Right lobe of liver (tissue), 6 donors: ENCODE measurements around the gene RASD2. TPM values are rescaled to one million over a fixed set of nuclear protein-coding genes. Genes with fewer than 3 reads are reported as not detected.

Source experiments
- ATAC-seq, 4 donors: fragments of 200-7000 bp; cut with Tn5 transposase; one replicate each; pipeline ENCODE4 v1.9.1; 2020; ENCODE audit warnings: mild to moderate bottlenecking in 4 of 4, moderate library complexity in 4 of 4
- DNase-seq, 3 donors: peaks; one replicate each; pipeline ENCODE4 v3.0.0-alpha.2; 2020
- H3K27ac ChIP-seq, 3 donors: fragments of 200-600 bp; one replicate each; pipeline ENCODE4 v1.8.0; 2022
- H3K27me3 ChIP-seq, 2 donors: fragments of 200-600 bp; one replicate each; pipeline ENCODE4 v1.8.0; 2022
- H3K36me3 ChIP-seq, 4 donors: fragments of 200-600 bp; sonication (generic) in 1 of 4; one replicate each; pipeline versions ENCODE4 v1.5.1 to v1.8.0; 2017 to 2022; ENCODE audit warnings: control low read depth in 1 of 4
- H3K4me1 ChIP-seq, 4 donors: fragments of 200-600 bp; sonication (generic) in 1 of 4; one replicate each; pipeline versions ENCODE4 v1.5.1 to v1.8.0; 2017 to 2022; ENCODE audit warnings: control low read depth in 1 of 4
- H3K4me3 ChIP-seq, 3 donors: fragments of 200-600 bp; one replicate each; pipeline ENCODE4 v1.8.0; 2022
- H3K9me3 ChIP-seq, 4 donors: fragments of 200-600 bp; sonication (generic) in 1 of 4; one replicate each; pipeline versions ENCODE4 v1.5.1 to v1.8.0; 2017 to 2022; ENCODE audit warnings: control low read depth in 1 of 4
- CTCF ChIP-seq, 4 donors: fragments of 200-600 bp in 3 of 4; fragments of 450-650 bp in 1 of 4; IDR thresholded peaks; one replicate each; pipeline versions ENCODE4 v1.5.1 to v1.8.0; 2016 to 2022; ENCODE audit warnings: antibody characterized with exemption in 4 of 4, mild to moderate bottlenecking in 2 of 4
- POLR2A ChIP-seq: fragments of 450-650 bp; IDR thresholded peaks from one replicate; pipeline ENCODE4 v1.6.1; 2017; ENCODE audit warnings: antibody characterized with exemption, mild to moderate bottlenecking
- WGBS: methylation state at CpG from one replicate; pipeline ENCODE4 v1.1.6; 2018; ENCODE audit warnings: low coverage, low lambda C conversion rate; ENCODE audit not compliant: insufficient coverage; ENCODE audit errors: missing lambda C conversion rate; 5-methylcytosine and 5-hydroxymethylcytosine counted together
- intact Hi-C, 2 donors: fragments of 100-400 bp; cut with DNase I; formaldehyde crosslinking; loops; one replicate each; pipeline versions ENCODE4 v1.11.2 to v1.14.1; 2022
- total RNA-seq, 6 experiments: library from RNA; depleted of rRNA in 2 of 6; stranded (reverse); fragments of >200 nt in 2 of 6; fragmentation: NEBNext Ultra II Directional in 3 of 6; extraction: Animal tissue kit (Norgen Biotek cat#: 25700) in 3 of 6; gene quantifications; one replicate each; pipeline versions ENCODE4 v1.1.0 to v1.2.4, GENCODE V29; 2016 to 2023
- donor health status: DM: no; HTN: yes; CAD: no.
- donor health status: DM: no; HTN: no; CAD: no.
- donor health status: DM: no; HTN: no; CAD: no.
- donor health status: DM: no; HTN: yes; CAD: no.
- donor health status: DM: no; HTN: yes; CAD: no.

RASD2 gene
- total RNA-seq, 6 experiments from 2014 or later = 0.05 to 0.20 (median 0.07) TPM; not detected in 2

- DNase-seq (no peak), ATAC-seq (no peak)
- no peaks in the 10 kb centered on the region for H3K9me3 ChIP-seq
- H3K4me3 ChIP-seq = no peak overlapping the region
- no peak for TF ChIP-seq CTCF (IDR thresholded peaks at IDR 0.05)
- TF ChIP-seq POLR2A = no peak
- WGBS = 75% methylated on average over 1 of the region's 2 CpGs
- H3K27me3 ChIP-seq = no peaks in the 10 kb centered on the region
- intact Hi-C loops = no loop called here
- H3K36me3 ChIP-seq = no peaks in the 10 kb centered on the region
- peaks cover 0 to 14% (median 6%) of the 10 kb centered on the region in 4 donors for H3K4me1 ChIP-seq
- no peak overlapping the region for H3K27ac ChIP-seq
These were observed 9.0 kb upstream of the RASD2 start for GRCh38 chr22:35531676-35532075.

- Histone ChIP-seq H3K4me1 (peaks cover 0 to 17% (median 8%) of the 10 kb centered on the region in 4 donors), H3K27me3 (no peaks in the 10 kb centered on the region), H3K27ac (no peak overlapping the region), H3K4me3 (no peak overlapping the region), H3K36me3 (no peaks in the 10 kb centered on the region), H3K9me3 (no peaks in the 10 kb centered on the region)
- ATAC-seq = no peak
- TF ChIP-seq POLR2A (no peak), CTCF (IDR thresholded peaks at IDR 0.05) (no peak)
- no peak for DNase-seq
- intact Hi-C loops = no loop called here
- 85% methylated on average over 6 of the region's 6 CpGs for WGBS
These were observed 7.1 kb upstream of the RASD2 start for GRCh38 chr22:35533365-35534029.

DNA sequence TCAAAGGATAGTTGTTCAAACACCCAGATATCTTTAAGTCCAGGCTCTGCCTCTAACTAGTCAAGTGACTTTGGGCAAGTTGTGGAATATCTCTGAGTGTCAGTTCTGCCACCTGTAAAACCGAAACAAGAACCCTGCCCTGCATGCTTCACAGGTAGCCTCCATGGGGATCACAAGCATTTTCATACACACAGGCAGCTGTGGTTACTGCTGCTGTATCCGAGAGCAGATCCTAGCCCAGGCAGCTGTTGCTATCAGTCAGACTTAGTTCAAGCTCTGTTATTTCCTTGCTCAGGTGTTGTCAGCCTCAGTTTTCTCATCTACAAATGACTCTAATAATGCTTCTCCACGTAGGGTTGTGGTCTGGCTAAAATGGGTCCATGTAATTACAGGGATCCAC lies 6.5 kb upstream of the RASD2 start:
- Histone ChIP-seq H3K4me1 (peaks cover 0 to 17% (median 8%) of the 10 kb centered on the region in 4 donors), H3K27ac (no peak overlapping the region), H3K4me3 (no peak overlapping the region), H3K27me3 (no peaks in the 10 kb centered on the region), H3K9me3 (no peaks in the 10 kb centered on the region), H3K36me3 (no peaks in the 10 kb centered on the region)
- ATAC-seq (no peak), DNase-seq (no peak)
- TF ChIP-seq CTCF (IDR thresholded peaks at IDR 0.05) (no peak), POLR2A (no peak)
- intact Hi-C loops = no loop called here
- 33% methylated on average over 1 of the region's 3 CpGs for WGBS

DNA sequence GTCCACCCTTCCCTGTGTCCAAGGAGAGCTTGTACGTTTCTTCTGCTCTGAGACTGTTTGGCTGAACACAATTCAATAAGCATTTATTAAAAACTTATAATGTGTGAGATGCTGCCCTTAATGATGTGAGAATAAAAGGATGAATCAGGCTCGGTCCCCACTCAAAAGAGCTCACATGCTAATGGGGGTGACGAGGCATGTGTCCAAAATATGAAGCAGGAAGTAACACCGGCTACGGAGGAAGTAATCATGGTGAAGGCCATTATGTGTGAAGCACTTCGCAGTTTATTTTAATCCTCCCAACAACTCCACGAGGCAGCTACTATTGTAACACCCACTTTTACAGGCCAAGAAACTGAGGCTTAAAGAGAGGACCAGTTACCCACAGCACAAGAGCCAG lies 3.4 kb upstream of the RASD2 start:
- TF ChIP-seq CTCF (IDR thresholded peaks at IDR 0.05) (no peak), POLR2A (no peak)
- Histone ChIP-seq H3K4me1 (peaks cover 0 to 31% (median 11%) of the 10 kb centered on the region in 4 donors), H3K9me3 (no peaks in the 10 kb centered on the region), H3K4me3 (no peak overlapping the region), H3K36me3 (no peaks in the 10 kb centered on the region), H3K27me3 (no peaks in the 10 kb centered on the region), H3K27ac (no peak overlapping the region)
- no peak for ATAC-seq
- WGBS = 66% methylated on average over 7 of the region's 7 CpGs
- DNase-seq = no peak
- intact Hi-C loops = no loop called here
